Measurements from ENCODE around the gene SNX3.
"Not testable (repeated sequence)": the region's sequence is repeated elsewhere in the genome, so short reads cannot be mapped to it uniquely, and the experiment has no call there.

Gene SNX3

GRCh38 chr6:108260809-108261569 lies at the start of gene SNX3:
Gene SNX3, minus strand, starts transcription at chr6:108261040. Its CDS starts 119 bp downstream, at chr6:108260921.
- peak; percentile 78 to 85 for DNase-seq (ENCODE audit: low read depth in 2 of 2)

GRCh38 chr6:108309844-108310243 lies 49.0 kb upstream of the SNX3 start:
- DNase-seq (ENCODE audit: low read depth in 2 of 2) = no peak

GRCh38 chr6:108308641-108309040 lies 47.8 kb upstream of the SNX3 start:
- not testable (repeated sequence) for DNase-seq (ENCODE audit: low read depth in 2 of 2)

GRCh38 chr6:108304646-108305045 lies 43.8 kb upstream of the SNX3 start:
- no peak for DNase-seq (ENCODE audit: low read depth in 2 of 2)

GRCh38 chr6:108302386-108302785 lies 41.5 kb upstream of the SNX3 start:
- DNase-seq (ENCODE audit: low read depth in 2 of 2) = no peak

- DNase-seq (ENCODE audit: low read depth in 2 of 2) = no peak
Observed at GRCh38 chr6:108295676-108296075, 34.8 kb upstream of the SNX3 start.

GRCh38 chr6:108294727-108295625 lies 34.1 kb upstream of the SNX3 start, which contains the start of gene AFG1L:
Gene AFG1L, plus strand, starts transcription at chr6:108295054. Its CDS starts 26 bp downstream, at chr6:108295080.
- peak; percentile 77 to 89 for DNase-seq (ENCODE audit: low read depth in 2 of 2)

GRCh38 chr6:108294297-108294726 lies 33.5 kb upstream of the SNX3 start:
- no peak for DNase-seq (ENCODE audit: low read depth in 2 of 2)

- DNase-seq (ENCODE audit: low read depth in 2 of 2) = no peak
Observed at GRCh38 chr6:108293527-108294296, 32.9 kb upstream of the SNX3 start.

- not testable (repeated sequence) for DNase-seq (ENCODE audit: low read depth in 2 of 2)
Observed at GRCh38 chr6:108292561-108292960, 31.7 kb upstream of the SNX3 start.

- DNase-seq (ENCODE audit: low read depth in 2 of 2) = no peak
Observed at GRCh38 chr6:108291091-108291490, 30.3 kb upstream of the SNX3 start.

- no peak for DNase-seq (ENCODE audit: low read depth in 2 of 2)
Observed at GRCh38 chr6:108288742-108289141, 27.9 kb upstream of the SNX3 start.

- DNase-seq (ENCODE audit: low read depth in 2 of 2) = no peak
Observed at GRCh38 chr6:108287373-108287772, 26.5 kb upstream of the SNX3 start.

- DNase-seq (ENCODE audit: low read depth in 2 of 2) = no peak
Observed at GRCh38 chr6:108286366-108286765, 25.5 kb upstream of the SNX3 start.

GRCh38 chr6:108285381-108285780 lies 24.5 kb upstream of the SNX3 start:
- DNase-seq (ENCODE audit: low read depth in 2 of 2) = no peak

GRCh38 chr6:108277831-108278230 lies 17.0 kb upstream of the SNX3 start:
- DNase-seq (ENCODE audit: low read depth in 2 of 2) = no peak

GRCh38 chr6:108277295-108277694 lies 16.5 kb upstream of the SNX3 start:
- no peak for DNase-seq (ENCODE audit: low read depth in 2 of 2)

GRCh38 chr6:108275976-108276375 lies 15.1 kb upstream of the SNX3 start:
- DNase-seq (ENCODE audit: low read depth in 2 of 2) = no peak

GRCh38 chr6:108274546-108274945 lies 13.7 kb upstream of the SNX3 start:
- DNase-seq (ENCODE audit: low read depth in 2 of 2) = no peak

- not testable (repeated sequence) for DNase-seq (ENCODE audit: low read depth in 2 of 2)
Observed at GRCh38 chr6:108269955-108270354, 9.1 kb upstream of the SNX3 start.

- no peak for DNase-seq (ENCODE audit: low read depth in 2 of 2)
Observed at GRCh38 chr6:108268845-108269244, 8.0 kb upstream of the SNX3 start.

- no peak for DNase-seq (ENCODE audit: low read depth in 2 of 2)
Observed at GRCh38 chr6:108263371-108263770, 2.5 kb upstream of the SNX3 start.
